ENCODE measurements around the gene WWC1.

Gene WWC1

DNA sequence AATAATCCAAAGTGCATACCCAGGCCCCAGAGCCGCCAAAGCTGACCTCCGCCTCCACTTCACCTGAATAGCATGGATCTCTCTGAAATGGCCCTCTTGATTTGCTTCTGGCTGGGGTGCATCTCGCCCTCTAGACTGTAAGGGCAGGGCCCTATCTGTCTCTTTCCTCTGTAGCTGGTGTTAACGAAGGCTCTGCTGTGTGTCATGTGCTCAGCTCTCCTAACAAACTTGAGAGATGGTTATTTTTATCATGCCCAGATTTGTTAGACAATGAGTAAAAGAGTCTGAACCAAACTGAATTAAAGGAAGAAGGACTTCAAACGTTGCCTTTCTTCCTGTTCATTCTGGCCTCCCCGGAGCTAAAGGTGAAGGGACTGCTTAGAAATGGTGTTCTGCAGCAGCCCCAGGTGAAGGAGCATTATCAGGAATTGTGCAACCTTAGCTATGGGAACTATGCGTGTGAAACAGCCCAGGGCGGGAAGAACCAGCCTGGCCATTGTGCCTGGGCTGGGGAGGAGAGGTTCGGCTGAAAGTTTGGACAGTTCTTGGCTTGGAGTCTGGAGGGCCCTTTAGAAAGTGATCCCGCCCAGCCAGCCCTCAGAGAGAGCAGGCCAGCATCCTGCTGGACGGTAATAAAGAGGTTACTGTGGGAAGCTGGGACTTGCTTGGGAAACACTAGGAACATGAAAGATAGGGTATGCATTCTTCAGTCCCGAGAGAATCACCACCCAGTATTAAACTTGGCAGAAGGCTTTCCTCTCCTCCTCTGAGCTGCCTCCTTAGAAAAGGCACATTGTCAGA, 73.5 kb downstream of the WWC1 start:
- no peak for DNase-seq (ENCODE audit: low read depth)

DNA sequence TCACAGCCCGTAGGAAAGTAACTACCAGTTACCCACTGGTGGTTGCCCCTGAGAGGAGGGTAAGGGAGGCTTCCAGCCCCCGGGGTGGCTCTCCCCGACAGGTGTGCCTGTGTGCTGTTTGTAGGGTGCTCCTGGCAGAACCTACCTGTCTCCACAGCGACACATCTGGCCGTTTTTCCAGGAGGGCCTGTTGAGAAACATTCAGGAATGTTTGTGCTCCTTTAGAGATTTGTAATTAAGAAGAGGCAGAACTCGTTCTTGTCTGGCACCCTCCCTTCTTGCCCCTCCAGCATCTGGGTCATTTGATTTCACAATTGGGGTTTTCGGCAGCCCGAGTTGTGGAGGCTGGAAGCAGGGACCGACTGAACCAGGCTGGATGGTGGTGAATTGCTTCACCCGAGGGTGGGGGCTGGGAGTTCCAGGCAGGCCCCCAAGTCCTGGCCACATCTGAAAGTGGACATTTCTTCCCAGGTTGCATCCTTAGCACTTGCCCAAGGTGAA, 74.2 kb downstream of the WWC1 start:
- DNase-seq (ENCODE audit: low read depth) = no peak

DNA sequence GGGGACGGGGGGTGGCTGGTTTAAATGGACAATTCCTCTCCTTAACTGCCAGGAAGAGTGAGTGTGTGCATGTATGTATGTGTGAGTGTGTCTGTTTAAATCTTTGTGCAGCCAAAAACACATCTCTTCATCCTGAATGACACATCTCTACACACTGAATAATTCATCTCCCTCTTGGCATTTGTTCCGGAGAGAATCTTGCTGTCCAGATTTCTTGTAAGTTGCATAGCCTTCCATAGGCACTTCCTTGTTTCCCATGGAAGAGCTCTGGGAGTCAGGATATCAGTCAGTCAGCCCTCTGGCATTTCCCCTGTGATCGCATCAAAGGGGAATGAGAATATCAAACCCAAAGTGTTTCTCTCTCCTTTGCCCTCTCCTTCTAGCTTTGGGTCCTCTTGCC, 74.7 kb downstream of the WWC1 start:
- DNase-seq (ENCODE audit: low read depth) = no peak

DNA sequence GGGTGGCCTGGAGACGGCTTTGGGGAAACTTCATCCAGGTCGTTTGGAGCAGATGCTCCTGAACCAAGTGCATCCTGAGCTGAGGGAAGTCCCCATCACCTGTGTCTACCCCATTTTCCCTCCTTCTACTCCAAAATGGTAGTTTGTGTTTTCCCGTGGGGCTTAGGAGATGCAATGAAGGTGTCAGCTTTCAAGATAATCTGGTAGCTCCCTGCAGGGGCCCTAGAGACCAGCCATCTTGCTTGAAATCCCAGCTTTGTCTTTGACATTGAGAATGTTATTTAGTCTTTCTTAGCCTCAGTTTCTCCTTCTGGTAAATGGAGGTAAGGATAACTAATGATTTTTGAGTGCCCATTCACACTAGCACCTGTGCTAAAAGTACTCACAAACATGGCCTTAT, 77.4 kb downstream of the WWC1 start:
- DNase-seq (ENCODE audit: low read depth) = no peak

DNA sequence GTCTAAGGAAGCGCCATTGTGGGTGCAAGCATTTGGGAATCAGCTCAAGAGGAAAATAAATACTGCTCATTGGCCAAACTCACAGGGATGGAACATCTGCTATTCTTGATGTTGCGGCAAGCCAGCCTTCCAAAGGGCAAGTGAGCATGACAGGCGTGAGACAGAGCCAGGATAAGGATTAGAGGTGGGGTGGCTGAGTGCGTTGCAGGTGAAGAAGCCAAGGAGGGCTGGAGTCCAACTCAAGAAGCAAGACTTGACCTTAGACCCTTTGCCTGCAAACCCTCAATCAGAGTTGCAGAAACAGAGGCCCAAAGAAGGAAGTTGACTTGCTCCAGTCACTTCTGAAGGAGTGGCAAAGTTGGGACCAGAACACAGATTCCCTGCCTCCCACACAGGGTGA, 79.4 kb downstream of the WWC1 start:
- DNase-seq (ENCODE audit: low read depth) = no peak

DNA sequence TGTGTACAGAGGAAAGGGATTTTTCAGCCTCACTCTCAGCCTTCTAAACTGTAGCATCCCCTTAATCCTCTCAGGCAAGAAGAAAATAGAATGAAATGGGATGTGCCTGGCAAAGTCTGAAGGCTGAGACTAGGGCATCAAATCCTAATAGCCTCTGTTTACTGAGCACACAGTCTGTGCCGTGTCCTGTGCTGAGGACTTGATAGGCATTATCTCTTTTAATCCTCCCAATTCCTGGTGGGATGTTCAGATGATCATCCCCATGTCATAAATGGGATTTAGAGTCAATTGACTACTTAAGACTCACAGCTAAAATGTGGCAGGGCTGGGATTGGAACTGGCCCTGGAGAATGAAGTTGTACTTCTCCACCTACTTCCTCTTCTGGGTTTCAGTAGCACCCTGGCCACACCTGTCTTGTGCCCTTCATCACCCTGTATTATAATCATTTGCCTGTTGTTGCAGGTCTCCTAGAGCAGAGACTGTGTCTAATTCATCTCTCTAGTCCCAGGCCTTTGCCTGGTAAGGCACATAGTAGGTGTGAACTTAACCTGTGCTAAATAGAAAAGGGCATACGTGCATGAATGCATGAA, 81.0 kb downstream of the WWC1 start:
- DNase-seq (ENCODE audit: low read depth) = no peak

DNA sequence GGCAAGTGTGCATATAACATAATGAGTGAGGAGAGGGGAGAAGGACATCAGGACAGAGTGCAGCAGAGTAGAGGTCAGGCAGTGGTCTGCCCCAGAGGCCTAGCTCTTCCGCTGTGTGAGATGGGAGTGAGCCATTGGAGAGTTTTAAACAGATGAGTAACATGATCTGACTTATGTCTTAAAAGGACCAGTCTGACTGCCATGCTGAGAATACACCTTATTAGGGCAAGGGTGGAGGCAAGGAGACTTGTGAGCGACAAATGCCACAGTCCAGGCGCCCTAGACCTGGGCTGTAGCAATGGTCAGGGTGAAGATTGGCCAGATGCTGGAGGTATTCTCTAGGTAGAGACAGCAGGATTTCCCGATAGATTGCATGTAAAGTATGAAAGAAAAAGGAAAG, 83.1 kb downstream of the WWC1 start:
- no peak for DNase-seq (ENCODE audit: low read depth)

DNA sequence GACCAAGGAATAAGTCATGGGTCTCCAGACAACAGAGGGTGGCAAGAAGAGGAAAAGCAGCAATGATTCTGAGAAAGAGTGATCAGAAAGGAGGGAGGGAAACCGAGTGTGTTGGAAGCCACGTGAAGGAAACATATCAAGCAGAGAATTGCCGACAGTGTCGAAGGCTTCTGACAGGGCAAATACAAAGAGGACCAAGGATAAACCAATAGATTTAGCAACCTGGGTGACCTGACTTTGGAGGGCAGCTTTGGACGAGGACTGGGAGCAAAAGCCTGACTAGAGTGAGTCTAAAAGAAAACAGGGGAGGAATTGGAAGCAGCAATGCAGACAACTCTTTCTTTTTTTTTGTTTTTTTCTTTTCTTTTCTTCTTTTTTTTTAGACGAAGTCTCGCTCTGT, 83.8 kb downstream of the WWC1 start:
- no peak for DNase-seq (ENCODE audit: low read depth)

DNA sequence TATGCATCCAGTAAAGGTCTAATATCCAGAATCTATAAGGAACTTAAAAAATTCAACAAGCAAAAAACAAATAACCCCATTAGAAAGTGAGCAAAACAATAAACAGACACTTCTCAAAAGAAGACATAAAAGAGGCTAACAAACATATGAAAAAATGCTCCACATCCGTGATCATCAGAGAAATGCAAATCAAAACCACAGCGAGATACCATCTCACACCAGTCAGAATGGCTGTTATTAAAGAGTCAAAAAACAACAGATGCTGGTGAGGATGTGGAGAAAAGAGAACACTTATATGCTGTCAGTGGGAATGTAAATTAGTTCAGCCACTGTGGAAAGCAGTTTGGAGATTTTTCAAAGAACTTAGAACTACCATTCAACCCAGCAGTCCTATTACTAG, 86.1 kb downstream of the WWC1 start:
- no peak for DNase-seq (ENCODE audit: low read depth)

DNA sequence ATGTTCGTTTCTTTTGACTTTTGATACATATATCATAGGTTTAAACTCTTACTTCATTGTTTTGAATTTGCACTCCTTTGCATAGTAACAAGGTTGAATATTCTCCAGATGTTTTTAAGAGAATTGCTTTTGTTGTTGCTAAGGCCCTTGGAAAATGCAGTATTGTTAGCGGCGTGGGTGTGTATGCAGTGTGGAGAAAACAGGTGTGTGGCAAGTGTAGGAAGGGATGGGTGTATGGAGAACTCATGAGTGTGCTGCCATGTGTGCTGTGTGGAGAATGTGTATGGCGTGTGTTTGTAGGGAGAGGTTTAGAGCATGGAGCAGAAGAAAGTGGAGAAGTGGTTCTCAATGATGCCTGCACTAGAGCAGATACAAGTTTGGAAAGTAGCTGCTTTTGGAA, 87.3 kb downstream of the WWC1 start:
- DNase-seq (ENCODE audit: low read depth) = no peak

DNA sequence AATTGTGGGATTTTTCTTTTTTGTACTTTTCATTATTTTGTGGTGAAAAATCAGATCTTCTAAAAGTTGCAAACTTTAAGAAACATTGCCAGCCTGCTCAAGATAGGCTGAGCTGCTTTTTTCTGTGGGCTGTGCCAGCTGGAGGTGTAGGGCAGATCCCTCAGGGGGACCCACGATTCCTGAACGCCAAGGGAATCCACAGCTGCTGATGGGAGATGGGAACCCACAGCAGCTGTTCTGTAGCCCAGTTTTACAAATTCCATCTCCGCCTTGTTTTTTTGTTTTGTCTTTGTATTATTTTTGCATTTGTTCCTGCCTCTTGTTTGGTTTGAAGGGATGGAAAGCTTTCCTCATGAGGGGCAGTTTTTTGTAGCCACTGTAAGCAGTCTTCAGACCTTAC, 91.0 kb downstream of the WWC1 start:
- DNase-seq (ENCODE audit: low read depth) = no peak

DNA sequence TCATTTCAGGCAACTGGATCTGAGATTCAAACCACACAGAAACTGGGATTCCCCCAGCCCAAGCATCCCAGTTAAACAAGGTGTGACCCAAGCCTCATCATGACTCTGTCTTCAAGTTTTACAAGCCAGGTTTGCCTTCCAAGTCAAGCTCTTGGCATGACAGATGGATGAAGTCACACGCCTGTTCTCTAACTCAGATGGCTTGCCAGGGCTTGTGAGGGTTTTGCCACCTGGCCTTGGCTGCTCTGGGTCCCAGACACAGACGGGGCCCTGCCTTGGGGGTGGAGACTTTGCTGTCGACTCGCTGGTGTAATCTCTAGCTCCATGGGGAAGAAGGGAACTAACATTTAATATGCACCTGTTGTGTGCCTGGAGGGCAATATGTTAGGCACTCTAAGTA, 99.0 kb downstream of the WWC1 start:
- no peak for DNase-seq (ENCODE audit: low read depth)

DNA sequence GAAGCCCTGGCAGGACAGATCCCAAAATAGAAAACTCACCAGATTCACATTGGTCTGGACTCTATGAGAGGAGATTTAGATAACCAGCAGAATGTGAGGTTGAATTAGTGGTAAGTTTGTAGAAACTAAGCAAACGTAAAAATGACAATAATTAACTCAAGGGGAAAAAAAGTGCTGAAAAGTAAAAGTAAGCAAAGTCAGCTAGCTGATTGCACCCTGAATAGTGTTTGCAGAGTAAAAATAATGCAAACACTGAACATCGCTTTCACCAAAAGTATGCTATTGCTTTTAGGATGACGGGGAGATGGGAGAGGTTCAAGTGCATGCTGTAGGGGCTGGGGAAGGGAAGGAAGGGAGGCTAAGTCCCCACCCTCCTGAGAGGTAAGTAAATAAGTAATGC, 102.3 kb downstream of the WWC1 start:
- no peak for DNase-seq (ENCODE audit: low read depth)

DNA sequence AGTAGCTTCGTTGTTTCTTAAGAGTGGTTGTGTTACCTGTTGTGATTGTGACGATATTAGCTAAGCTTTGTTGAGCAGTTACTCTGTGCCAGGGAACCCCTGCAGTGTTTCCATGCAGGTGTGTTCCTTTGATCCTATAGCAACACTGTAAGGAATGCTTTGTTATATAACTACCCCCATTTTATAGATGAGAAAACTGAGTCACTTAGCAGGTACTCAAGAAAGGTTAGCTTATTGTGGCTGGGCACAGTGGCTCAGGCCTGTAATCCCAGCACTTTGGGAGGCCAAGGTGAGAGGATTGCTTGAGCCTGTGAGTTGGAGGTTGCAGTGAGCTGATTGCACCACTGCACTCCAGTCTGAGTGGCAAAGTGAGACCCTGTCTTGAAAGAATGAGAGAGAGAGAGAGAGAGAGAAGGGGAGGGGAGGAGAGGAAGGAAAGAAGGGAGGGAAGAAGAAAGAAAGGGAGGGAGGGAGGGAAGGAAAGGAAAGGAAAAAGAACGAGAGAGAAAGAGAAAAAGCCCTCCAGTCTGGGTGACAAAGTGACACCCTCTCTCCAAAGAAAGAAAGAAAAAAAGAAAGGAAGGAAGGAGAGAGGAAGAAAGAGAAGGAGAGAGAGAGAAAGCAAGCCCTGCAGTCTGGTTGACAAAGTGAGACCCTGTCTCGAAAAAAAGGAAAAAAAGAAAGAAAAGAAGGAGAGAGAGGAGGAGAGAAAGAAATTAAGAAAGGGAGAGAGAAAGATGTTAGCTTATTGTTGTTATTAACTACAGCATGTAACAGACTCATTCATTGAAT, 109.2 kb downstream of the WWC1 start:
- no peak for DNase-seq (ENCODE audit: low read depth)

DNA sequence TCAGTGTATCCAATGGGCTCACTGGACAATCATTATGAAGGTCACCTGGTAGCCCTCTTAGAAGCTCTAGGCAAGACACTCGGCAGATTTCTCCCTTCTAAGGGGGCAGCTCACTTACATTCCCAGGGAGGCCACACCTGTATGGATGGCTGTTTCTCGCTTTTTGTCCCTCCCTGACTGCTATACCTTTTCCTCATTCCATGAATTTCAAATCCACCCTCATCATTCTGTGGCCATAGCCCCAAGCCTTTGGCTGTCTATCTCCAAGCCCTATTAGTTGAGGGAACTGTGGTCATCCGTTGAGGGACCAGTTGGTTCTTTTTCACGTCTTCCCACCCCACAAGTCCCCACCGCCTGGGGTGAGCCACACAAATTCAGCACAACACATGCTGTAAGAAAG, 109.8 kb downstream of the WWC1 start:
- no peak for DNase-seq (ENCODE audit: low read depth)

DNA sequence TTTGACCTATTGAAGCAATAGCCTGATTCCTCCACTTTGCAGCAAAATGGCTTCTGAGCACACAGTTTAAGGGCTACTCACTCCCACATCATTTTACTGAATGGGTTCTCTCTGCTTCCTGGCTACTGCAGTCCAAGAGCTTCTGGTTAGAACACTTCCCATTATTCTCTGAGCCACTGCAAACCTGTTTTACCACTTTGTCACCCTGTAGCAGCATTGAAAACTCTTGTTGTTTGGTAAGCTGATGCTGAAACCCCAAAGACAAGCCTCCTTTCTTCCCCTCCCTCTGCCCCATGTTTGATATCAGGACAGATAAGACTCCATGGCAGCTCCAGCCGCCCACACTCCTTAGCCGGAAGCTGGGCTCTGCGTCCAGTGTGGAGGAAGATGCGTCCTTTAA, 110.4 kb downstream of the WWC1 start:
- no peak for DNase-seq (ENCODE audit: low read depth)

DNA sequence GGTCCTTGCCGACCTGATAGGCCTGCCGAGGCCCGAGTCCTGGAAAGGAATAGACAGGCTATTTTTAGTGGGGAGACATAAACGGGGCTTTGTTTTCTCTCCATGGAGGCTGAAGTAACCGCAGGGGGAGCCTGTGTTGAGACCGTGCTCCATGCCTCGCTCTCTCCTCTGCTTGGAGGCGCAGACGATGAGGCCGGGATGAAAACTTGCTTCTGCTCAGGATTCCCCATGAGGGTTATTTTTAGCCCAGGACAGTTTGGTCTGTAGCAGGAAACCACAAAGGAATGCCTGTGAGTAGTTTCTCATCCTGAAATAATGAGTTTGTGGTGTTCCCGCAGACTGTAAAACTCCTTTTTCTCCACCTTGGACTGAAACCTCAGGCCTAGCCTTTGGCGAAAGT, 112.9 kb downstream of the WWC1 start:
- DNase-seq (ENCODE audit: low read depth) = no peak

DNA sequence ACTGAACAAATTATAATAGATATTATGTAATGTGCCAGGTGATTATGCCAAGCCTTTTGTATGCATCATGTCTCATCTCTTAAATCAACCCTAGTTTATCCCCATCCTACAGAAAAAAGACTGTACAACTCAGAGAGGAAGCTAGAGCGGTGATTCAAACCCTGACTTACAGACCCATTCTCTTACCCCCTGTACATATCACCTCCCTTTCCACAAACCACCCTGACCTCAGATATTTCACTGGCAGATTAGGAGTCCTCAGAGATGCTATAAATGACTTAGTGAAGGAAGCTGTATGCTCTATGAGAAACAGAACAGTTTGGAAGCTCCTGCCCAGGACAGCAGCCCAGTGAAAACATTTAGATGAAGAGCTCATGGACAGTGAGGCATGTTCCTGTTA, 115.8 kb downstream of the WWC1 start:
- no peak for DNase-seq (ENCODE audit: low read depth)

DNA sequence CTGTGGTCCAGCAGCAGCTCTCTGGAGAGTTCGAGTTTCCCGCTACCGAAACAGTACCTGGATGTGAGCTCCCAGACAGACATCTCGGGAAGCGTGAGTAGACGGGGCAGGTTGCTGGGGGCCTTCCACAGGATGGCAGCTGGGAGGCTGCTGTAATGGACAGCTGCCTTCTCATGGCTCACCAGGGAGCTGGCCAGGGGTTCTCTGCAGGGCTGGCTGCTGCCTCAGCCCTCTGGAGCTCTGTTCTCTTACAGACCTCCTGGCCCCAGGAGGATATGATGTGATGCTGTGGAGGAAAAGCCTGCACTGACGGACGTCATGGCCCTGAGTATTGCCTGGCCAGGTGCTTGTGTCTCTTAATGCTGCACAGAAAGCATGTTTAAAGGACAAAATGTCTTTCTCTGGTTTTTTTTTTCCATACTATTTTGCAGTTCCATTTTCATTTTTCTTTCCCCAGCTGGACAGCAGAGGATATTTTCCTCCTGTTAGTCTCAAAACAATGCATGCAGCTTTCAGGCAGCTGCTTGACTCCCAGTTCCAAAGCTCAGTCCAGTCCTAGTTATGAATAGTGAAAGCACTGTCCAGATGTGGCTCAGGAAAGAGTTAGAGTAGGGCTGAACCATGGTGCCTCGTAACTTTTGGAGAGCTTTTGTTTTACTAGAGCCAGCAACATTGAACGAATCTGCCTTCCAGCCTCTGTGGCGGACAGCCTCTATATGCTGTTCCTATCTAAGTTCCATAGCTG, 117.3 kb downstream of the WWC1 start:
- no peak for DNase-seq (ENCODE audit: low read depth)

DNA sequence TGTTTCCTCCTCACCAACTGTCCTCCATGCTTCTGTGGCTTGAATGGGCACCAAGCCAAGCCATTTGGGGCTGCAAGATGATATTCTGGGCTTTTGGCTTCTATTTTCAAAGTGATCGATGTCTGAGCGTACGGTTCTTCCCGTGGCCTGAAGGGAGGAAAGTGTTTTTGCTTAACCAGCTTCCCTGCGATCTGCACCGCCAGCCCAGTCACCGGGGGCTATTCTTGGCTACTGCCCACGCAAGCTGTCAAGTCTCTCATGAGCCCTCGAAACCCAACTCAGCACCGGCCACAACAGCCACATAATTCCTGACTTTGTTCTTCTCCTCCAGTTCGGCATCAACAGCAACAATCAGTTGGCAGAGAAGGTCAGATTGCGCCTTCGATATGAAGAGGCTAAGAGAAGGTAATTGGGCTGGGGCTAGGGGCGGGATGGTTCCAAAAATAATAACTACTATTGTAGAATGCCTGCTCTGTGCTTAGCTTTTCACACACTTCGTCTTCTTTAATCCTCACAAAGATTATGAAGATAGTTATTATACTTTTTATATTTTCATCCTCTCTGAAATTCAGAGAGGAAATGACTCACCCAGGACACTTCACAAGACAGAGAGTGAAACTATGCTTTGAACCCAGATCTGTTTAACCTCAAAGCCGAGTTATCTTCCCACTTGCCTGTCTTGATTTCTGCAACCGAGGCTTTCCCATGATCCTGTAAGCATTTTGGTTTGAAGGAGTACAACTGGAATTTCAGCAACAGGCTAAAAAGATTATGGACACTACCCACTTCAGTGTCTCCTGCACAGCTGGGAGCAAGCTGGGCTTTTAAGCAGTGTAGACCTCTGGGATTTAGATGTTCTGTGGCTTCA, 118.4 kb downstream of the WWC1 start:
- no peak for DNase-seq (ENCODE audit: low read depth)

DNA sequence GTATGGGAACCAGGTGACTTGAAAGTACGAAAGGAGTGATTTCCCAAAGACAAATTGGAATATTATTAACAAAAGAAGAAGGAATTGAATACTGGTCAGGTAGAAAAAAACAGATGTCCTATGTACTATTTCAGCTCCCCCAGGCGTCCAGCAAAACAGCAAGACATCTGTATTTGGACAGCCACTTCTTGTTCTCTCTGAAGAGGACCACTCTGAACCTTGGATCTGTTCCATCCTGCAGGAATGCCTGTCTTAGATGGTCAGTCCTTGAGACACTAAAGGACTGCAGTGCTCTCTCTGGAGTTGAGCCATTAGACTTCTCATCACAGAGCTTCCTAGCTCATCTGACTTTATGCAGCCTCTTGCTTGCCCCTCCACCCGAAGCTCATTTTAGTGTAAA, 120.4 kb downstream of the WWC1 start:
- no peak for DNase-seq (ENCODE audit: low read depth)
